ENCODE data around the gene SOX8.

- TF ChIP-seq CTCF (IDR thresholded peaks at IDR 0.05) (no peak), POLR2A (IDR thresholded peaks at IDR 0.05) (no peak)
These were observed 52.9 kb downstream of the SOX8 start for GRCh38 chr16:1034230-1035065.
